Stomach (tissue), 4 donors: ENCODE data around the gene VKORC1L1.

Experiments used
- POLR2AphosphoS5 ChIP-seq, 3 donors: sonication (generic); formaldehyde crosslinking; IDR thresholded peaks; one replicate each; pipeline ENCODE4 v1.6.1; 2016; ENCODE audit warnings: antibody characterized with exemption in 3 of 3
- TF ChIP-seq, protein P1 (sequence below), 7 experiments: fragments of 450-650 bp in 4 of 7; fragments of 200-600 bp in 3 of 7; sonication (generic) in 3 of 7; IDR thresholded peaks; one replicate each; pipeline ENCODE4 v1.5.1; 2016 to 2019; ENCODE audit warnings: antibody characterized with exemption in 7 of 7, control low read depth in 2 of 7, mild to moderate bottlenecking in 1 of 7

DNA sequence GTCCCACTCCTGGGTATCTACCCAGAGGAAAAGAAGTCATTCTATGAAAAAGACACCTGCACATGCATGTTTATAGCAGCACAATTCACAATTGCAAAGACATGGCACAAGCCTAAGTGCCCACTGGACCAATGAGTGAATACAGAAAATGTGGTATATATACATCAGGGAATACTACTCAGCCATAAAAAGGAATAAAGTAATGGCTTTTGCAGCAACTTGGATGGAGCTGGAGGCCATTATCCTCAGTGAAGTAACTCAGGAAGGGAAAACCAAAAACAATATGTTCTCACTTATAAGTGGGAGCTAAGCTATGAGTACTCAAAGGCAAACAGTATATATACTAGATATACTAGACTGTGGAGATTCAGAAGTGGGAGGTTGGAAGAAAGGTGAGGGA lies 53.7 kb downstream of the VKORC1L1 start:
- TF ChIP-seq, protein P1, sequence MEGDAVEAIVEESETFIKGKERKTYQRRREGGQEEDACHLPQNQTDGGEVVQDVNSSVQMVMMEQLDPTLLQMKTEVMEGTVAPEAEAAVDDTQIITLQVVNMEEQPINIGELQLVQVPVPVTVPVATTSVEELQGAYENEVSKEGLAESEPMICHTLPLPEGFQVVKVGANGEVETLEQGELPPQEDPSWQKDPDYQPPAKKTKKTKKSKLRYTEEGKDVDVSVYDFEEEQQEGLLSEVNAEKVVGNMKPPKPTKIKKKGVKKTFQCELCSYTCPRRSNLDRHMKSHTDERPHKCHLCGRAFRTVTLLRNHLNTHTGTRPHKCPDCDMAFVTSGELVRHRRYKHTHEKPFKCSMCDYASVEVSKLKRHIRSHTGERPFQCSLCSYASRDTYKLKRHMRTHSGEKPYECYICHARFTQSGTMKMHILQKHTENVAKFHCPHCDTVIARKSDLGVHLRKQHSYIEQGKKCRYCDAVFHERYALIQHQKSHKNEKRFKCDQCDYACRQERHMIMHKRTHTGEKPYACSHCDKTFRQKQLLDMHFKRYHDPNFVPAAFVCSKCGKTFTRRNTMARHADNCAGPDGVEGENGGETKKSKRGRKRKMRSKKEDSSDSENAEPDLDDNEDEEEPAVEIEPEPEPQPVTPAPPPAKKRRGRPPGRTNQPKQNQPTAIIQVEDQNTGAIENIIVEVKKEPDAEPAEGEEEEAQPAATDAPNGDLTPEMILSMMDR (IDR thresholded peaks at IDR 0.05): no peak
- TF ChIP-seq POLR2AphosphoS5 (IDR thresholded peaks at IDR 0.05): no peak
